HG03575 (cell line): Measurements from ENCODE around the gene C2CD4A.

ENCODE experiments used
- ATAC-seq: cut with Tn5 transposase; IDR thresholded peaks from one replicate; pipeline ENCODE4 v1.9.1; 2021; ENCODE audit not compliant: unreplicated experiment, insufficient number of reproducible peaks, low FRiP score; ENCODE audit errors: extremely low read depth

Gene C2CD4A

DNA sequence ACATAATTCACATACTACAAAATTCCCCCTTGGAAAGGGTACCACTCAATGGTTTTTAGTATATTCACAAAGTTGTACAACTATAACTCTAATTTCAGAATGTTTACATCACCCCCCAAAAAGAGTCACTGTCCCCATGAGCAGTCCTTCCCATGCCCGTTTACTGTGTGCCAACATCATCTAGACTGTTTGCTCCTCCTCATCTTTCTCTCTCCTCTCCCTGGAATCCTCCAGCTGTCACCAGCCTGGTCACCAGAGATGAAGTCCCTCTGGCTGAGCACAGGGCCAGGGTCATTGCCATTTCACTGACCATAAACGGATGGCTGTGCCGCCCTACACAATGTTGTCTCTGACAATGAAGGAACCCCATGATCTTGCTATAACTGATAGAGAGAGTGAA, 53.1 kb downstream of the C2CD4A start:
- ATAC-seq, result no peak
